ENCODE measurements around the gene RFX4.

Gene RFX4

GRCh38 chr12:106736051-106736957 is 153.5 kb downstream of the RFX4 start:
- FAIRE-seq, result no peak

GRCh38 chr12:106739318-106739717 is 156.5 kb downstream of the RFX4 start:
- FAIRE-seq, result no peak

GRCh38 chr12:106739815-106740530 is 157.2 kb downstream of the RFX4 start:
- FAIRE-seq, result no peak

GRCh38 chr12:106740818-106741217 is 158.0 kb downstream of the RFX4 start:
- no peak for FAIRE-seq

GRCh38 chr12:106741247-106741646 is 158.4 kb downstream of the RFX4 start:
- FAIRE-seq, result no peak

- no peak for FAIRE-seq
These were observed 160.6 kb downstream of the RFX4 start for GRCh38 chr12:106743270-106743988.

- no peak for FAIRE-seq
These were observed 161.8 kb downstream of the RFX4 start for GRCh38 chr12:106744600-106744999.

- FAIRE-seq, result no peak
These were observed 162.5 kb downstream of the RFX4 start for GRCh38 chr12:106745181-106745745.

GRCh38 chr12:106747973-106748436 is 165.2 kb downstream of the RFX4 start:
- FAIRE-seq, result no peak

GRCh38 chr12:106750524-106750923 is 167.7 kb downstream of the RFX4 start:
- FAIRE-seq, result no peak

GRCh38 chr12:106753526-106753925 is 170.7 kb downstream of the RFX4 start:
- no peak for FAIRE-seq

GRCh38 chr12:106754331-106754730 is 171.5 kb downstream of the RFX4 start:
- FAIRE-seq, result no peak

GRCh38 chr12:106757623-106758348 is 175.0 kb downstream of the RFX4 start:
- FAIRE-seq, result no peak

- no peak for FAIRE-seq
These were observed 175.7 kb downstream of the RFX4 start for GRCh38 chr12:106758349-106759110.

GRCh38 chr12:106759526-106760183 is 176.9 kb downstream of the RFX4 start:
- no peak for FAIRE-seq

GRCh38 chr12:106760184-106760531 is 177.4 kb downstream of the RFX4 start:
- FAIRE-seq, result no peak

GRCh38 chr12:106764220-106764619 is 181.4 kb downstream of the RFX4 start:
- FAIRE-seq, result no peak

GRCh38 chr12:106764738-106765137 is 181.9 kb downstream of the RFX4 start:
- no peak for FAIRE-seq

- FAIRE-seq, result no peak
These were observed 183.6 kb downstream of the RFX4 start for GRCh38 chr12:106766393-106766826.

- FAIRE-seq, result no peak
These were observed 184.4 kb downstream of the RFX4 start for GRCh38 chr12:106767206-106767605.
